Measurements from ENCODE around the gene PRR35.

Gene PRR35

DNA sequence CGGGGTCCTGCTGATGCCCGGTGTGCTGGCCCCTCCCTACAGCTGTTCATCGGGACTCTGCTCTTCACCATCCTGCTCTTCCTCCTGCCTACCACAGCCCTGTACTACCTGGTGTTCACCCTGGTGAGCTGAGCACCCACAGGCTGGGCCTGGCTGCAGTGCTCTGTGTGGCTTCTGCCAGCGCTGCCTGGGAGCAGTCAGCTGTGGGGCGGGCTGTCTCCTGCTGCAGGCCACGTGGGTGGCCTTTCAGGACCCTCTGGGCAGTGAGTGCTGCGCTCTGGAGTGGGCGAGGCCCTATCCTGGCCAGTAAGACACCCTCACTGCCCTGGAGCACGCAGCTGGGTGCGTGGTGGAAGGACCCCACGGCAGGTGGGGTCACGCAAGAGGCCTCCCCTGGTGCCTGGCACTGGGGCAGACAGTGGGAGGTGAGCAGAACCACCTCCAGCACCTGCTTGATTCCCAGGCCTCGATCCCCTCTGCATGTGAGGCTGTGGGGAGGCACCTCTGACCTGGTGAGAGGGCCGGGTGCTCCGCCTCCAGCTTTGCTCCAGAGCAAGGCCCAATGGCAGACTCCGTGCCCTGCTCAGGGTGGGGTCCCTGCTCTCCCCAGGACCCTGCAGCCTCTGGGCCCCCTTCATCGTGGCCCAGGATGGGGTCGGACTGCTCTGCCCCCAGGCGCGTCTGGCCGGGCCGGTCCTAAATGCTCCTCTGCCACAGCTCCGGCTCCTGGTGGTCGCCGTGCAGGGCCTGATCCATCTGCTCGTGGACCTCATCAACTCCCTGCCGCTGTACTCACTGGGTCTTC, 20.1 kb downstream of the PRR35 start:
- DNase-seq (ENCODE audit: low read depth), result no peak

DNA sequence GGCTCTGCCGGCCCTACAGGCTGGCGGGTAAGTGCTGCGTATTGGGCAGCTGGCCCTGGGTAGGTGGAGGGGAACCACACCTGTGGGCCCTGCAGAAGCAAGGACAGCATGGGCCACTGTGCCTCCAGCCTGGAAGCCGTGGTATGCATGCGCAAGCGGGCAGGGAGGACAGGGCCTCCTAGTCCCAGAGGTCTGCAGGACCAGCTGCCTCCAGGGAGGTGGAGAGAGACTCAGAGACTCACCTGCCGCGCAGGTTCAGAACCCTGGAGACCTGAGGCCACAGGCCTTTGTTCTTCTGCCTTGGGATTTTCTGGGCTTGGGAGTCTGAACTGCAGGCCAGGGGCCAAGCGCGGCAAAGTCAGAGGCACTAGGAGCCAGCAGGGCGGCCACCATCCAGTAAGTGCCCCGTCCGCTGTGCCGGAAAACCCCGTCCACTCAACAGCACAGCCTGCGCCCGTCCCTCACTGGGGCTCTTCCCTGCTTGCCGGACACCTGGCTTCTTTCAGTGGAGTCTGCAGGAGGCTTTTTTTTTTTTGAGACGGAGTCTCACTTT, 20.8 kb downstream of the PRR35 start:
- no peak for DNase-seq (ENCODE audit: low read depth)

DNA sequence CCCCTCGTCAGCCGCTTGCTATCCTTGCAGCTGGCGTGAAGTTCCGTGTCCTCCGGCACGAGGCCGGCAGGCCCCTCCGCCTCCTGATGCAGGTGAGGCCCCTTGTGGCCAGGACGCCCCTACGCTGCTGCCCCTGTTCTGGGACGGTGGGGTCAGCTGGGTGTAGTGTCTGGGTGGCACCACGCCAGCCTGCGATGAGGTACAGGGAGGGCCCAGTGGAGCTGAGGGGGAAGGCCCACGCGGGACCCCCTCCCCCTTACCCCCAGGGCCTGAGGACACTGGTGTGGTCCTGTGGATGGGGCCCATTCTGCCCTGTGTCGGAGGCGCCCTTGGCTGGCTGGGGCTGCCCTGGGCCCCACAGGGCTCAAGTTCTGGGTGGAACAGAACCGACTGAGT, 22.0 kb downstream of the PRR35 start:
- no peak for DNase-seq (ENCODE audit: low read depth)

DNA sequence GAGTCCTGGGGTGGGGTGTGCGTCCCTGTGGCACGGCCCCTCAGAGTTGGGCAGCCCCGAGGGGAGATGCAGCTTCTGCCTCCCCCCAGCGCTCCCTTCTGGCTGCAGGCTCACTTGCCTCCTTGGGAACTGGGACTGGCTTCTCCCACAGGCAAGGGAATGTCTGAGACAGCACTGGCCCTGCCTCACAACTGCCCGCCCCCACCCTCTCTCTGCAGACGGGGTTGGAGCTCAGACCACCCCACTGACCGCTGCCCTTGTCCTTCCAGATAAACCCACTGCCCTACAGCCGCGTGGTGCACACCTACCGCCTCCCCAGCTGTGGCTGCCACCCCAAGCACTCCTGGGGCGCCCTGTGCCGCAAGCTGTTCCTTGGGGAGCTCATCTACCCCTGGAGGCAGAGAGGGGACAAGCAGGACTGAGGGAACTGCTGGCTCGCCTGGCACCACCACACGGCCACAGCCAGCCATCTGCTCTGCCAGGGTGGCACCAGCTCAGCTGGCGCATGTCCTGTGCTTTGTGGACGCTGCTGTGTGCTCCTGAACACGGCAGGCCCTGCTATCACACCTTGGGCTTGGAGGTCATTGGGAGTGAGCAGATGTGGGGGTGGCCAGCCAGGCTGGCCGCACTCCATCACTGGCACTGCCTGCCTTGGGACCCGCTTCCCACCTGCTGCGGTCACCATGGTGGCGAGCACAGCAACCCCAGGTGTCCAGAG, 22.6 kb downstream of the PRR35 start:
- no peak for DNase-seq (ENCODE audit: low read depth)

- DNase-seq (ENCODE audit: low read depth), result no peak
Measured at GRCh38 chr16:583470-583814, 23.2 kb downstream of the PRR35 start.

DNA sequence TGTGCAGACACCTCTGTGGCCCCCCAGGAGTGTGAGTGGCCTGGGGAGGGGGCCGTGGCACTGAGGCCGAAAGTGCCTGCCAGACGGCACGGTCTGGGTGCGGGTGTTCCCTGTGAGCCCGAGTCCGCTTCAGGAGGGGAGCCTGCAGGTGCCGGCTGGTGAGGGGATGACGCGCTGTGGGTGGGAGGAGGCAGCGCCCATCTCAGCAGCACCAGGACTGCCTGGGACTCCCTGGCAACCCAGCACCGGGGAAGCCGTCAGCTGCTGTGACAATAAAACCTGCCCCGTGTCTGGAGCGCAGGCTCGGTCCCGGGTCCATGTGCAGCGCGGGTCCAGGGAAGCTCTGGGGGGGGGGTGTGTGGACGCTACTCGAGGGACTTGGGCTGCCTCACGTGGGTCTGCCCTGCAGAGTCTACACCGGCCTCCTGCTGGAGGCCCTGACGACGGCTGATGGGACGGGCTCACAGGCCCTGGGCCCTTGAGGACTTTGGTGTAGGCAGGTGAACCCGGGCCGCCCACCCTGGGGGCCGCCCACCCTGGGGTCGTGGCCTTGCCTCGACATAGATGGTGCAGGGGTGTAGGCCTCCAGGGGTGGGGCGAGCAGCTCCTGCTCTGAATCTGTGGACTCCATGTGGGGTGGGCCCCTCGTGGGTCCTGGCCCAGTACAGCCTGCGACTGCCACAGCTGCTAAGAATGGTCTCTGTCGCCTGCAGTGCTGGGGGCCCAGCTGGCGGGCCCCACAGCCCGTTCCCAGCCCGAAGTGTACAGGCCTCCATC, 23.8 kb downstream of the PRR35 start:
- DNase-seq (ENCODE audit: low read depth), result no peak

- no peak for DNase-seq (ENCODE audit: low read depth)
Measured at GRCh38 chr16:585351-585750, 25.2 kb downstream of the PRR35 start.

GRCh38 chr16:586047-586644, 26.0 kb downstream of the PRR35 start:
- DNase-seq (ENCODE audit: low read depth), result no peak

DNA sequence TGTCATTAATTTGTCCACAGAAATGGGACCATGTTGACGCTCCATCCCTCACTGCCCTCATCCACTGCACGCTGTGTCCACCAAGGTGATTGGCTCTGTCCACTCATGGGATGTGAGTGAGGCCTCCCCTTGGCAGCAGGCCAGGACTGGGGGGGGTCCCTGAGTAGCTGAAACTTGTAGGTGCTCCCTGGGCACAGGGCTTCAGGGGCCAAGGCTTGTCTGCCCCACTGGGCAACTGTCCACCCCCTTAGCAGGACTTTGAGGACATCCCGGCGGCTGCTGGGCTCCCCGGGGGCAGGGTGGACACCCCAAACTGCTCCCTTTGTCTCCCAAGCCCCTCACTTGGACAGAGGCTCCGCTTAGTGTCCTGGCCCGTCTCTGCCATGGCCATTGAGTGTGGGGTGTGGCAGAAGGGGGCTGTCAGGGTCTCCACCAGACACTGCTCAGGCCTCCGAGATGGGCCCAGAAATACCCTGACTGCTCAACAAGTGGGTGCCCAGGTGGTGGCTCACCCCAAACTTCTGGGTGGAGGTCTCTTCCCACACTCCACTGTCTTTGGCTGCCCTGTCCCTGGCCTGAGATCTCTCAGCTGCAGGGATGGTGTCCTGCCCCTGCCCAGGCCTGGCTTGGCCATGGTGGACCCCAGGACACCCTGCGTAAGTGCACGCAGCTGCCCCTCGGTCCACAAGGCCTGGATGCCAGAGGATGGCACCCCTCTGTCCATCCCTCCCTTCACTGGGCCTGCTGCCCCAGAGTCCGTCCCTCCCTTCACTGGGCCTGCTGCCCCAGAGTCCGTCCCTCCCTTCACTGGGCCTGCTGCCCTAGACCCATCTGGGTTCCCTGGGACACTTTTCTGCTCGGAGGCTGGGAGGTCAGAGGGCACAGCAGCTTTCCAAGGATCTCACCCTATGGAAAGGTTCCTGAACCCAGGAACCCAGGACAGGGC, 26.7 kb downstream of the PRR35 start:
- no peak for DNase-seq (ENCODE audit: low read depth)

DNA sequence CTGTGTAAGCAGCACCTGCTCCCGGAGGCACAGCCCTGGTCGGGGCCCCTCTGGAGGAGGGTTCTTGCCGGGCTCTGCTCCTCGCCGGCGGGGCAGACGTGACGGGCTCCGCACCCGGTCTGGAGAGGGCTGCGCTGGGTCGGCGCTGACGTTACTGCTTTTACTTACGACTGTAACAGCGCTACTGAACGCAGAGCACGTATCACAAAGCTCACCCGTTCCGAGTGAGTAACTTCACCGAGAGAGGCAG, 28.4 kb downstream of the PRR35 start:
- peak; percentile 45 for DNase-seq (ENCODE audit: low read depth)

DNA sequence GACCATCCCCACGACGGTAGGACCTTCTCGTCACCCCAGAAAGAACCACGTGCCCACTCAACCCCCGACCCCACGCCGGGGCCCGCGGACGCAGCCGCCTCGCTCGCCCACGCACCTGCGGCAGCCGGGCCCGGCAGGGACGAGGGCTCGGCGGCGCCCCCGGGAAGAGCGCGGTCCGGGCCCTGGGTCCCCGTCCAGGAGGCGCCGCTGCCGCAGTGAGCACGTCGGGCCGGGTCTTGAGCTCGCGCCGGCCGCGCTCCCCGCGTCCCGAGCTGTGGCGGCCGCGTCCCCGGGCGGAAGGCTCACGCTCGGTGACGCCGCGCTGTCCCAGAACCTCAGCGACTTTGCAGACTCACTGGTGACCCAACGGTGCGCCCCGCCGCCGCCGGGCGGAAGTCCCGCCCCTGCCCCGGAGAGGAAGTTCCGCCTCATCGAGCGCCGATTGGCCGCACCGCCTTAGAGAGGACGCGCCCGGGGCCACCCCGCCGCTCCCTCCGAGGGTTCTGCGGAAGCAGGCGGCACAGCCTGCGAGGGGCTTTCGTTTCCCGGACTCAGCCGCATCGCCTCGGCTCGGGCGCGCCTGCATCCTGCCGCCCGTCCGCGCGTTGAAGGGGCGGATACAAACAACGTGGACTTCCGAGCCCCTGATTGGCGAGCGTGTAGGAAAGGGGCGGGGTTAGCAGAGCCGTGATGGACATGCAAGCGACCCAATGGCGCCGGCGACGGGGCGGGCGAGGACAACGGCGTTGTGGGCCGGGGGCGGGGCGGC, 28.9 kb downstream of the PRR35 start:
- DNase-seq (ENCODE audit: low read depth), result peak; percentile 93

DNA sequence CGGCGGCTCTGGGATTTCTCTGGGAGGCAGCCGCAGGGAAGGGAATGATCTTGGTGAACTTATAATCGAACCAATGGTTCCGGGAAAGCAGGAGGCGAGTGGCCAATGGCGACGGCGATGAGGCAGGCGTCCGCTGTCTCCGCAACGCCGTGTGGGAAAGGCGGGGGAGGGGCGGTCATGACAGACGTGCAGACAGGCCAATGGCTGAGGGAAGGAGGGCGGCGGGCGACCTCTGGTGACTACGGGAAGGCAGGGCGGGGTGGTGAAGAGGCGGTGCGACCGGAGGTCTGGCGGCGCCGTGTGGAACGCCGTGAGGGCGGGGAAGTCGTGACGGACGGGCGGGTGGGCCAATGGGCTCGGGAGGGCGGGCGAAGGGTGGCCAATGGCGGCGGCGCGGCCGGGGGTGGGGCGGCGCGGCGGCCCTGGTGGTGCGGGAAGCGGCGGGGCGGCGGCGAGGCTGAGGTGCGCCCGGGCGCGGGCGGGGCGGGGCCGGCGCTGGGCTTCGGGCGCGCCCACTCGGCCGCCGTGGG, 29.5 kb downstream of the PRR35 start, which contains the start of gene RAB40C:
Gene RAB40C (plus strand): TSS at position 409 of the 530 bp plus-strand sequence. CDS start 226 bp downstream, outside the sequence.
- DNase-seq (ENCODE audit: low read depth), result peak; percentile 98

GRCh38 chr16:590188-590814, 30.1 kb downstream of the PRR35 start:
- no peak for DNase-seq (ENCODE audit: low read depth)

DNA sequence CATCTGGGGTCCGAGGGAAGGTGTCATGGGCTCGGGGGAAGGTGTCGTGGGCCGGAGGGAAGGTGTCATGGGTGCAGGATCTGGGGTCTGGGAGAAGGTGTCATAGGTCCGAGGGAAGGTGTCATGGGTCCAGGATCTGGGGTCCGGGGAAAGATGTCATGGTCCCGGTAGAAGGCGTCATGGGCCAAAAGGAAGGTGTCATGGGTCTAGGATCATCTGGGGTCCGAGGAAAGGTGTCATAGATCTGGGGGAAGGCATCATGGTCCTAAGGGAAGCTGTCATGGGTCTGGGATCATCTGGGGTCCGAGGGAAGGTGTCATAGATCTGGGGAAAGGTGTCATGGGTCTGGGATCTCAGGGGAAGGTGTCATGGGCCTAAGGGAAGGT, 30.6 kb downstream of the PRR35 start:
- no peak for DNase-seq (ENCODE audit: low read depth)

DNA sequence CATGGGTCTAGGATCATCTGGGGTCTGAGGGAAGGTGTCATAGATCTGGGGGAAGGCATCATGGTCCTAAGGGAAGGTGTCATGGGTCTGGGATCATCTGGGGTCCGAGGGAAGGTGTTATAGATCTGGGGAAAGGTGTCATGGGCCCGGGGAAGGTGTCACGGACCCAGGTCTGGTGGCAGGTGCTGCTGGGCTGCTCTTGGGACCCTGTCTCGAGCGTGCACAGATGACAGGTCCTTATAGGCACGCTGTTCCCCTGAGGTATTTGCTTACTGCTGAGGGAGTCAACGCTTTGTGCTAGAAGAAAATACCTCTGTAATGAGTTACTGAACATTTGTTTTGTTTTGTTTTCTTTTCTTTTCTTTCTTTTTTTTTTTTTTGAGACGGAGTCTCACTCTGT, 31.0 kb downstream of the PRR35 start:
- no peak for DNase-seq (ENCODE audit: low read depth)

GRCh38 chr16:591892-592517, 31.8 kb downstream of the PRR35 start:
- DNase-seq (ENCODE audit: low read depth), result no peak

DNA sequence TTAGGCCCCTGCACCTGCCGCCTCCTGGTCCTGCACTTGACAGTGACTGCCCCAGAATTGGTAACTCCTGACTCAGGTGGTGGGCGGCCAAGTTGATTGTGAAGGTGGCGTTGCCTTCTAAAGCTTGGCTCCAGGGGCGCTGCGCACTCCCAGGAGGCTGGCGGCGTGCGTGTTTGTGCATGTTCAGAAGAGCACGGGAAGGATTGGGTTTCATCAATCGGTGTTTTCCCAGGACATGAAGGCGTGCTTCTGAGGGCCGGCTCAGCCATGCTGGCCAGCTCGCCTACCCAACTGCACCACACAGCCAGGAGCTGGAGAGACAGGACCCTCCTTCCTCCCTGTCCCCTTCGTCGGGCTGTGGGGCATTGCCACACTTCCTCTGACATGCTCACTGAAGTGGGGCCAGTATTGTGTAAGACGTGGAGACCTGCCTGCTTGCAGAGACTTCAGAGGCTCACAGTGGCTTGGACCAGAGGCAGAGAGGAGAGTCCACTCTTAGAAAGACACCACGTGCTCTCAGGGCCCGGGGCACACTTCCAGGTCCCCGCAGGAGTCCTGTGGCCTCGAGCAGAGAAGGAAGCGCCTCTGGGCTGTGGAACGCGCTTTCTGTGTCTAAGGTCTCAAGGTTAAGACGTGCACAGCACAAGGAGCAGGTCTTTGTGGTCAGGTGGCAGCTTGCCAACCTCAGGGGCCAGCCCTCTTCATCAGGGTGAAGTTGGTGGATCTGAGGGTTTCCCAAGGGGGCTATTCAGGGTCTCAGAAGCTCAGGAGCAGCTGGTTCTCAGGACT, 32.5 kb downstream of the PRR35 start:
- DNase-seq (ENCODE audit: low read depth), result no peak

DNA sequence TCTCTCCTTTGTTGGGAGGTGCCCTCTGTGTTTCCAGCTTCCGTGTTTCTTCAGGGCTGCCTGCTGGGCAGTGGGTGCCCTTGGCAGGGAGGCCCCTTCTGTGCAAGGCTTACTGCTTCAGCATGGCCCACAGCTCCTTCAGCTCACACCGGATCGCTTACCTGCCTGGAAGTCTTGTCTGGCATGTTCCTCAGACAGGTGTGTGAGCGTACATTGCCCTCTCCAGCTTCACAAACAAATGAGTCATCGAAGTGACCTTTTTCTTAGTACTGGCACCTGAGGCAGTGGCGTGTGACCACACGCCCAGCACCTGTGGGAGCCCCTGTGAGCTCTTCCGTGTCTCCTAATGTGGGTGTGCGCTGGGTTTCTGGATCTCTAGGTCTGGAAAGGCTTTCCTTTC, 33.2 kb downstream of the PRR35 start:
- no peak for DNase-seq (ENCODE audit: low read depth)

Measured in stimulated activated CD8-positive, alpha-beta memory T cell treated with anti-CD3 and anti-CD28 coated beads, Interleukin-4, amount 100 ng/mL, for 24 hours (primary cell).